HG03432 (cell line): ENCODE data around the gene RP9.

Source experiments
- ATAC-seq: cut with Tn5 transposase; IDR thresholded peaks from one replicate; pipeline ENCODE4 v1.9.1; 2021; ENCODE audit warnings: mild to moderate bottlenecking, moderate library complexity; ENCODE audit not compliant: unreplicated experiment

The RP9 gene

DNA sequence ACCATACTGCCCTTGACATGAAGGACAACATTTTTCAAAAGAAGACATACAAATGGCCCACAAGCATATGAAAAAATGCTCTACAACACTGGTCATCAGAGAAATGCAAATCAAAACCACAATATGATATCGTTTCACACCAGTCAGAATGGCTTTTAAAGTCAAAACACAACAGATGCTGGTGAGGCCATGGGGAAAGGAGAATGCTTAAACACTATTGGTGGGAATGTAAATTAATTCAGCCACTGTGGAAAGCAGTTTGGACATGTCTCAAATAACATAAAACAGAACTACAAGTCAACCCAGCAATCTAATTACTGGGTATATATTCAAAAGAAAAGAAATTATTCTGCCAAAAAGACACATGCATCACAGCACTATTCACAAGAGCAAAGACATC, 42.4 kb downstream of the RP9 start:
- ATAC-seq = no peak

DNA sequence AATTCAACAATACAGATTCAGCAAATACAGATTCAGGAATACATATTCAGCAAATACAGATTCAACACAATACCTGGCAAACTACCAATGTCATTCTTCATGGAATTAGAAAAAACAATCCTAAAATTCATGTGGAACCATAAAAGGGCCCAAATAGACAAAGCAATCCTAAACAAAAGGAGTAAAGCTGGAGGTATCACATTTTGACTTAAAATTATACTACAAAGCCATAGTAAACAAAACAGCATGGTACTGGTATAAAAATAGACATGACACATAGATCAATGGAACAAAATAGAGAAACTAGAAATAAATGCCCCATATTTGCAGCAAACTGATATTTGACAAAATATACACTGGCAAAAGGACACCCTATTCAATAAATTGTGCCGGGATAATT, 43.2 kb downstream of the RP9 start:
- ATAC-seq = no peak

DNA sequence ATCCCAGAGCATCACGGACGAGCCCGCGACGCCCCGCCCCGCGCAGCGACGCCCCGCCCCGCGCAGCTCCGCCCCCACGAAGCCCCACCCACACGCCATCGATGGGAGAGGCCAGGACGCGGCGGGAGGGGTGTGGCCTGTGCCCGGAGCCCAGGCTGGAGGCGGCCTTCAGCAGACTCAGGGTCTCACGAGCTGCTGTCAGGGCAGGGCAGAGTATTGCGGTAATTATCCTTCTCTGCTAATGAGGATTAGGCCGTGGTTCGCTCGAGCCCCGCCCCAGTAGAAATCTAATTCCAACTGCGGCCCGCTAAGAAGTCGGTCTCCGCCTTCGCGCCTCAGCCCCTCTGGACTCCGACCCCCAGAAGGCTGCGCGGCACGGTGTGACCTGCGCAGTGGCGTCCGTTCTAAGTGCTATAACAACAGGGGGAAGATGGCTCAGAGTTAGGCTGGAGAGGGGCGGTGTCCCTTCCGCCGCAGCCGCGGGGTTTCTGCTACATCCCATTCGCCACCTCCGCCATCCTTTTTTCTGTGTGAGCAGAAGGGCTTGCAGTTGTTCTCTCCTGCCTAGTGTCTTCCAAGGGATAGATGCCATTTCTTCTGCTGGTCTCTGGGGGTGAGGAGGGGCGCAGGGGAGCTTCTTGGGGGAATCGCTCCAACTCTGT, 46.3 kb downstream of the RP9 start:
- ATAC-seq = peak; percentile 95

DNA sequence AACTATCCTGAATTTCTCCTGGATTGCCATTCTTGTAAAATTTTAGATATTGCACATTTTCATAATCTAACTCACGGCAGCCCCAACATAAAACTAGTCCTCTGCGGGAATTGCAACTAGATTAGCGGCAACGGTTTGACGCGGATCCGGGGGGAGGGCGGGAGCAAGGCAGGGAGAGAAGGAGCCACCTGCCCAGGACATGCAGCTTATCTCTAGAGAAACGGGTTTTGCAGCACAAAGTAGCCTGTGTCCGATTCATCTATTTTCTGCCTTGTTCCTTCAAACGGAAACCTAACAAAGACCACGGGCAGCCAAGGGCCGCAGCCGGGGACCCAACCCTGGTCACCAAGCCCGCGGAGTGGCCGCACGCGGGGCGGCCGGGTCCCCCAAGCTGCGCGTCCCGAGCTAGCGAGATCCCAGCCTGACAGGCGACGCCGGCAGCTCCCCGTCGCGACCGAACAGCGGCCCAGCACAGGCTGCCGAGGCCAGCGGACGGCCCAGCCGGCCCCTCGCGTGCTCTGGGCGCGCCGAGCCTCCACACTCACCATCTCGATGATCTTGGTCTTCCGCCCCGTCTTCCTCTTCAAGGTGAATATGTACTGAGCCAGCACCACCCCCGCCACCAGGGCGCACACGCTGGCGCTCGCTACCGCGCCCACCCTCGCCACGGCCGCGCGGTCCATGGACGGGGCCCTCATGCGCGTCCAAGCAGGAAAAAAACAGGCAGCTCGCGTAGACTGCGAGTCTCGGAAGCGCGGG, 47.0 kb downstream of the RP9 start, which contains the start of gene NT5C3A:
NT5C3A (minus strand) TSS at position 754 of the 759 bp plus-strand sequence; CDS start at position 683, 71 bp downstream.
- ATAC-seq = peak; percentile 46

DNA sequence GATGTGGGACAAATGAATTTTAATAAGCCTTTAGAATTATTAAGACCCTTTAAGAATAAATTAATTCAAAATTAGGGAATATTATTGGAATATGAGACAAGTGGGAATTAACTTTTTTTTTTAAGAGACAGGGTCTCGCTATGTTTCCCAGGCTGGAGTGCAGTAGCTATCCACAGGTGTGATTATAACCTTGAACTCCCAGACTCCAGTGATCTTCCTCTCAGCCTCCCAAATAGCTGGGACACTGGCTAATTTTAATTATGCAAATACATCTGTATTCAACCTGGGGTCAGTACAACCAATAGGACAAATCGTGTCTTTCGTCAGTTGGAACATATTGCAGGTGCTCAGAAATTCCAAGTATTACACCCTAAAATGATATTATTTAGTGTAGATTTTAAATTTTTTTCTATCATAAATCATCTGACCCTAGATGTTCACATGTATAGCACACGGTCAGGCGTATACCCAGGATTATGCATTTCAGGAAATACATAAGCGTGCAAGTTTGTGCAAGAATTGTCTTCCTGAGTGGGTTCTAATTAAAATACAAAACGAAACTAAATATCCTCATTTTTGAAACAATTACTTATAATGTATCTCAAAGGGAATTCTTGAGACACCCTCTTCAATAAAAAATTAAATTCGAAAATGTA, 47.8 kb downstream of the RP9 start:
- ATAC-seq = no peak

DNA sequence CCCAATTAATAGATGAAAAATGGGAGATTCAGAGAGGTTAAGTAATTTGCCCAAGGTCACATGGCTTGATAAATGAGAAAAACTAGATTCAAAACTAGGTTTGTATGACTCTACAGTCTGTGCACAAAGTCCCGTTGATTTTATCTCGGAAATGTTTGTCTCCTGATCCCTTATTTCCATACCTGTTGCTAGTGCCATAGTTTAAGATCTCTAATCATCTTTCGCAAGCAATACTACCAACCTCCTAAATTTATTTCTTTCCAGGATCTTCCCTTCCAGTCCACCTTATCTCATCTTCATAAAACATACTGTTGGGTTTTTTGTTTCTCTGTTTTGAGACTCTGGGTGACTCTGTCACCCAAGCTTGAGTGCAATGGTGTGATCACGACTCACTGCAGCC, 49.6 kb downstream of the RP9 start:
- ATAC-seq = no peak

DNA sequence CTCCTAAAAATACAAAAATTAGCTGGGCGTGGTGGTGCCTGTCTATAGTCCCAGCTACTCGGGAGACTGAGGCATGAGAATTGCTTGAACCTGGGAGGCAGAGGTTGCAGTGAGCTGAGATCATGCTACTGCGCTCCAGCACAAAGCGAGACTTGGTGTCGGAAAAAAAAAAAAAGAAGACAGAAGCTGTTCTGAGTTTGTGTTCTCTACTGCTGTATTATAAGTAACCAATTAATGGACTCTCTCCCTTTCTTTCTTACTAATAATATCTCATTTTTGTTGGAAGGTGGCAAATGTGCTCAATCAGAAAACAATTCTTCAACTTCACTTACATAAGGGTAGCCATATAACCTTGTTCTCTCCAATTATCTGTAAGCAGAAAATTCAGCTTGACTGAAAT, 54.0 kb downstream of the RP9 start:
- ATAC-seq = no peak

DNA sequence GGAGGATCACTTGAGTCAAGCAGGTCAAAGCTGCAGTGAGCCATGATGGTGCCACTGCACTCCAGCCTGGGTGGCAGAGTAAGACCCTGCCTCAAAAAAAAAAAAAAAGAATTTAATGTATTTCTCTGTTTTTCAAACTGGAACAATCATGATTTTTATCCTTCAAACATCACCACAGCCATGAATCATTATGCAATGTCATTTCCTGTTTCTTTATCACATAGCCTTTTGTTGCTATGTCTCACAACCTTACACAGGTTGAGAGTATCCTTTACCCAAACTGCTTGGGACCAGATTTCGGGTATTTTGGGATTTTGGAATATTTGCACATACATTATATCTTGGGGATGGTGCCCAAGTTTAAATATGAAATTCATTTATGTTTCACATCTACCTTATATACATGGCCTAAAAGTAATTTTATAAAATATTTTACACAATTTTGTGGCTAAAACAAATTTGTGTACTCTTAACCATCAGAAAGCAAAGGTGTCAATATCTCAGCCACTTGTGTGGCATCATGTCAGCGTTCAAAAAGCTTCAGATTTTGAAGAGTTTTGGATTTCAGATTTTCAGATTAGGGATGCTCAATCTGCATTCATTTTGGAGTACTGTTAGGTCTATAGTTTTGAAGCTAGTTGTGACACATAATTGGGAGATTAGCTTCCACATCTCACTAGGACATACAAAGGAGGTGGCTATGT, 54.8 kb downstream of the RP9 start:
- ATAC-seq = peak; percentile 36

DNA sequence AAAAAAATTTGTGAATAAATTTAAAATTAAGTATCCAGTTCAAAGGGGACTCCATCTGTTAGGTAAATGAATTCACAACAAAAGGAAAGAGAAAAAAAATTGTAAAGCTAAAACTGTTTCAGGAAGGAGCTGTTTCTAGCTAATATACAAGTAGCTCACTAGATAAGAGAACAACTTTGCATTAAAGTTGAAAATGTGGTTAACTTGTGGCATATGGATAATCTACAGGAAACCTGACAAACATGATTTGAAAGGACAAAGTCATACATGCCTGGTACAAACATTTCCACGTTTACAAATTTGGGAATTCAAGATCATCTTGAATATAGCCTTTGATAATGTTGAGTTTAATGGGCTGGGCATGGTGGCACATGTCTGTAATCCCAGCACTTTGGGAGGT, 55.5 kb downstream of the RP9 start:
- ATAC-seq = no peak

DNA sequence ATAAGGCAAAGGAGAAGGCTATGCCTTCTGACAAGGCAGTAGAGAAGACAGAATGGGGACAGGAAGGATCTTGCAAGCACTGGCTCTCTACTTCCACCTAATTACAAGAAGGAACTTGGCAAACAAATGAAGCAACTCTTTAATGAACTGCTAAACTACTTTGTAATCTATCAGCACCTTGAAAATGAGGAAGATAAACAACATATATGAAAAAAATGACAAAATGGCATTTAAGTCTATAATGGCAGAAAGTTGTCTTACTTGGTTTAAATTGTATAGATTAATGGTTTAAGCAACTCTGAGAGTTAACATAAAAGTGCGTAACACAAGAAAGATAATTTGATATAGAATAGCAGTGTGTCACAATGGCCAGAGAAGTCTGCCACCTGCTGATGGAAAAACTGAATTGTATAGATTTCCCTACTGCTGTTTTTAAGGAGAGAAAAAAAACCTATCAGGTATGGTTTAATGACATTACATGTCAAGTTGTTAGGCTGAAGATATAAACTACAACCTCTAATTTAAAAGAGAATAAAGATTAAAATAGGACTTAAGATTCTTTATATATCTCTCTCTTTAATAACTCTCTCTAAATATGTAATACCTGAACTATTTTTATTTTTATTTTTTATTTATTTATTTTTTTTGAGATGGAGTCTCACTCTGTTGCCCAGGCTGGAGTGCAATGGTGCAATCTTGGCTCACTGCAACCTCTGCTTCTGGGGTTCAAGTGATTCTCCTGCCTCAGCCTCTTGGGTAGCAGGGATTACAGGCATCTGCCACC, 58.5 kb downstream of the RP9 start:
- ATAC-seq = peak; percentile 65

DNA sequence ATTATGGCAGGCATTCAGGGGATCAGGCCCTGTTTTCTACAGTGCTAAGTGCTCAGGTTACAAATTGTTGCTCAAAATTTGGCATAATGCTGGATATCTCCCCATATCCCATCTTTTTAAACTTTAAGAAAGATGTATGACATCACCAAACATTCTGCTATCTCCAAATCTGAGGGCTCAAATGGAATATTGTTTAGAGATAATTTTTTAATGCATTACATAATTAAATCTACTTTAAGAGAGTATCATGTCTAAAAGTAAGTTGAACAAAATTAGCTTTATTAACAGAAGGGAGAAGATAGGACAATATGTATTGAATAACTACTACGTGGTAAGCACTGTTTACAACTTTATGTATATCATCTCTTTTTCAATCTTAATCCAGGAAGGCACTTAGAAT, 60.5 kb downstream of the RP9 start:
- ATAC-seq = no peak

DNA sequence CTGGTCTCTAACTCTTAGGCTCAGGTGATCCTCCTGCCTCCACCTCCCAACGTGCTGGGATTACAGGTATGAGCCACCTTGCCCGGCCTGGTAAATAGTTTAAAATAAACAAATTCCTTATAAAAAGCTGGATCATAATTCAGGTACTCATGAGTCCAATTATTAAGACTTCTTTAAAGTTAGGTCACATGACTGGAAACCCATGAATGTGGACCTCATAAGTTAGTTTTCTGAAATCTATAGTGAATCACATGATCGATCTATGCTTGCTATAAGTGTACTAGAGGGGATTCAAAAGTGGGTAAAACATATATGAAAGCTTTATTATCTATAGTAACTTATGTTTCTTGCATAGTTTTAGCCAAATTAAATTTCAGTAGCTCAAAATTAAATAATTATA, 60.9 kb downstream of the RP9 start:
- no peak for ATAC-seq

DNA sequence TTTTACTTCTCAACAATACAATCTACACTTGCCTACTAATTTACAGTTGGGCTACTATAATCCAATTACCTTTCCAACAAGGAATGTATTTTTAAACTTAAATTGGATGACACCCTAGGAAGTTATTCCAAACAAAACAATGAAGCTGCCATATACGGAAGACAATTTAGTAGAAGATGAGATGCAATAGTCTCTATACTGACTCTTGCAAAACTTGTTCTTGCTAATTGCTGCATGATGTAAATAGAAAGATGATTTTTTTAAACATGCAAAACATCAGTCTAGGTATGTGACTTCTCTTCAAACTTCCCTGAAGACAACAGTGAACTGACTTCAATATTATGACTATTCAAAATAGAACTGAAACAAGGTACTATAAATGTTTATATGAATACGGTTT, 64.2 kb downstream of the RP9 start:
- ATAC-seq = peak; percentile 37
